NCI-H1436 (cell line): ENCODE measurements around the gene TFRC.
A peak's percentile ranks its signal among the peaks of the same experiment; 100 is the strongest.
"Not testable (repeated sequence)": the region's sequence is repeated elsewhere in the genome, so short reads cannot be mapped to it uniquely, and the experiment has no call there.

ENCODE experiments used
- DNase-seq: peaks from one replicate; lab custom pipeline; 2025; lab: John Stamatoyannopoulos, UW

TFRC gene

DNA sequence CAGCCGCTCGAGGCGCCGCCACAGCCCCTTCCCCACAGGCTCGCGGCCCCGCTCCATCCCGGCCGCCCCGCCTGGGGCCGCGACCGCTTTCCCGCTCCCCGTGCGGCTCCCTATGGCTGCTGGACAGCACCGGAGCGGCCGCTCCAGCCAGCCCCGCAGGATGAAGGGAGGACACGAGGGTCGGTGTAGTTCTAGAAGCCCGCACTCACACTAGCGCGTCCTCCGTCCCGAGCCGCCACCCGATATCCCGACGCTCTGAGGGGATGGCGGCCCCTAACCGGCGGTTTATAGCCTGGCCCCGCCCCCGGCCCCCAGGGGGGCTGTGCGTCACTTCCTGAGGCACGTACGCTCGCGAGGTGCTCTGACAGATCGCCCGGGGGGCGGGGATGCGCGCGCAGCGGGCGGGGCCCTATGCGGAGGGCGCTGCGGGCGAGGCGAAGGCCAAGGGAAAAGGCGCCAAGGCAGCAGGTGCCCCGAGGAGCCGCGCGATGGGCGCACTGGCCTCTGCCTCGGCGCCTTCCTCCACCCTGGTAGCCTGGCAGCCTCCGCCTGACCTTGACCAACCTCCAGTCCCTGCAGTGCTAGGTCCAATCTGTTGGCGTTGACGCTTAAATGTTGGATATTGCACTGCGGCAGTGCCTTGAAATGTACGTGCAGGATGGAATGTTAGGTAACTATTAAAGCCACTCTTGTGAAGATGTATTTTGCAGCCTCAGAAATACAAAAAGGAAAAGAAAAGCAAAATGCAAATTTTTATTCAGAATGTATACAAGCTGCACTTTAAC, at the start of gene TFRC:
TFRC (minus strand) TSS at position 257 of the 785 bp plus-strand sequence. CDS start 4,991 bp downstream, outside the sequence.
- DNase-seq, result peak; percentile 99

DNA sequence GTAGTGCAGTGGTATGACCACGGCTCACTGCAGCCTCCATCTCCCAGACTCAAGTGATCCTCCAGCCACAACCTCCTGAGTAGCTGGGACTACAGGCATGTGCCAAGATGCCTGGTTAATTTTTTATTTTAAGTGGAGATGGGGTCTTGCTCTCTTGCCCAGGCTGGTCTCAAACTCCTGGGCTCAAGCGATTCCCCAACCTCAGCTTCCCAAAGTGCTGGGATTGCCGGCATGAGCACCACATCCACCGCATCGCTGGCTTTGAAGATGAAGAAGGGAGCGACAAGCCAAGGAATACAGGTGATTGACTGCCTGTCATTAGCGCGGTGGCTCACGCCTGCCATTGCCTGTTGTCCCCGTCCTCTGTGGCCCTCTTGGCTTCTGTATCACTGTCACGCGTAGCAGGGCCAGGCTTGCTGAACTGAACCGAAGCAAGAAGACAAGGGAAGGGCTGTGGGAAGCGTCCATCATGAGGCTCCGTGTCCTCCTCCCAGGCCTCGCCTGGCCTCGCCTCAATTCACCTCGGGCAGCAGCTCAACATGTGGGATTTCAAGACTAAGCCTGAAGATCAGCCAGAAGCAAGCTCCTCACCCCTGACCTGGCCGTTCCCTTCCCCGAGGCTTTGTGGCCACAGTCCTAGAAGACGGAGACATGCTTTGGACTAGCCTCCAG, 46.4 kb upstream of the TFRC start:
- no peak for DNase-seq

DNA sequence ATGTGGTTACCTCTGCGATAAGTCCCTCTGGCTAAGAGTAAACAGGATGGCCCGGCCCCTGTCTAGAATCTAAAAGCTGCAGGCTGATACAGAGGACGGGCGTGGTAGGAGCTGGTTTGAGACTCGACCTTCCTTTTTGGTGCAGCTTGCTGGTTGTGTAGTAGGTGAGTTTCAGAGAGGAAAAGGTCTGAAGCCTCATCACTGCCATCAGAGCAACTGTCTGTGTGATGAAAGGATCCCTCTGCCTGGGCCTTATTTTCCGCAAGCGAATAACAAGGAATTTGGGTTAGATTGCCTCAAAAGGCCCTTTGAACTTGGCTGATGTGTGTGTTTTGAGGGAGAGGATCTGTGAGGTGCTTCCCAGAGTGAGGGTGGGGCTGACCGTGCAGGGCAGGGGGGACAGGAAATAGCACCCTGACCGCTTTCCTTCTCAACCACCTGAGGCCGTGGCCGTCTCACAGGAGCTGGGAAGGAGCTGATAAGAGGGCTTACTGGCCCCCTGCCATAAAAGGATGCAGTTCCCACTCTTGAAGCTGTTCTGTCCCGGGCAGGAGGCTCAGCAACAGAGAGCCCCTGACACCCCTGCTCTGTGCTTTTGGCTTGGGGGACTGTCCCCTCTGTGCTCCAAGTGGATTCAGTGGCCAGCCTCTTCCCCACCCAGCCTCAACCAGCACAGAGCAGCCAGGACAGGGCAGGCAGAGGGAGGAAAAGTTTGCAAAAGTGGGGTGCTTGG, 45.6 kb upstream of the TFRC start:
- no peak for DNase-seq

DNA sequence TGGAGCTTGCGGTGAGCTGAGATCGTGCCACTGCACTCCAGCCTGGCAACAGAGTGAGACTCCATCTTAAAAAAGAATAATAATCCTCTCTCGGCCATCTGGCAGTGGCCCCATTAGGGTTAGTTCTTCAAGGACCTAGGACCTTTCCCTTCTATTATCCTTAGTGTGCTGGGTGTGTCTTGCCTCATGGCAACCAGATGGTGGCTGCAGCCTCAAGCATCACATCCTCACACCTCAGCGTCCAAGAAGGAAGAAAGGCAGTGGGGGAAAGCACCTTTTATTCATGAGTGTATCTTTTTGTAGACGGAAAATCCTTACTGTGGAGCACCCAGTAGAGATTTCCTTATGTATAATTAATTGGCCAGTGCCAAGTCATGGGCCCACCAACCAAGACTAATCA, 42.7 kb upstream of the TFRC start:
- DNase-seq, result no peak

DNA sequence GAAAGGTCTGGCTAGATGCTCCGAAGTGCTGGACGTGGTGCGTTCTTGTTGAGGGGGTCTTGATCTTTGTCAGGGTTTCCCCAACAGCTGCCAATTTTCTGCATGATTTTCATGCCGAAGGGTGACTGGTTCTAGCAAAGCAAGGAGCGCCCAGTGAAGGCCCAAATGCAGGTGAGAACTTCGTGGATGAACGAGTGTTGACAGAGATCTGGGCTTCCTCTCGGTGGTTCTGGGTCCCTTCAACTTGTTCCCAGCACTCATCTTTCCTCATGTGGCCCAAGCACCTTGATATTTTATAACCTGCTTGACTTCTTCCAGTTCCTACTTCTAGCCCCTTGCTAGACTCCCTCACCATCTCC, 40.8 kb upstream of the TFRC start:
- DNase-seq, result no peak

DNA sequence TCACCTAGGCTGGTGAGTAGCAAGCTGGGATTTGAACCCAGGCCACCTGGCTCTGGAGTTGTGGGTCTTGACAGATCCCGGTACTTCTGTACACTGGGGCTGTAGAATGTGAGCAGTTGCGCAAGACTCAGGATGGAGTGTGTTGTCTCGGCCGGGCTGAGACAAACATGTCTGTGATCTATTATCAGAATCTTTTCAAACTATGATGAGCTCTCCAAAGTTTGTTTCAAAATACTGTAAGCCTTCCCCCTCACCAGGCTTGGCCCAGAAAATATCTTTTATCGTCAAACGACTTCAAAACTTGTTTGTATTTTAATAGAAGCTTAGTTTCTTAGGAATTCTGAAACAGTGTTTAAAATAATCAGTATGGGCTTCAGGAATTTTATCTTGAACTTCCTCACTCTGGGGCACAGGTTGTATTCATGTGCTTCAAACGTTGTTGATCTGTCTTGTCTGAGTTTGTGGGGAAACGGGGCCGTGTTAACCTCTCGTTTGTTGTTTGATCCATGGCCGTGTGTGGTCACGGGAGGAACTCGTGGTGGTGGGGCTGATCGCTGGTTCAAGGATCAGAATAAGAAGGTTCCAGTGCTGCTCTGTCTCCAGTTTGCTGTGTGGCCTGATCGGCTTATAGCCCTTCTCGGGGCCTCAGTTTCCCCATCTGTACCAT, 40.3 kb upstream of the TFRC start:
- DNase-seq, result no peak

DNA sequence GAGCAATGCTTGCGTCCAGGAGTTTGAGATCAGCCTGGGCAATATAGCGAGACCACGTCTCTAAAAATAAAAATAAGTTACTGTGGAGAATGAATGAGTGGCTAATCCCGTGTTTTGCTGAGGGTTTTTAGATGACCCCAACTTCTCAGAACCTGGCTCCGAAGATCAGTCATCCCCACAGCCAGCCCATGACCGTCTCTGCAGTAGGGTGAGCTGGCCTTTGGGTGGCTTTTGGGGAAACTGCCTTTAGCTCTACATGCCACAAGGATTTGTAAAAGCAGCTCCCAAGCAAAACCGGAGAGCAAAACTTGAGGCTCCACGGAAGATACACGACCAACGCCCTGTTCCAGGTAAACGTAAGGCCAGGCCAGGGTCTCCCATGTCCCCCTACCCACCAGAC, 39.2 kb upstream of the TFRC start:
- DNase-seq, result no peak

DNA sequence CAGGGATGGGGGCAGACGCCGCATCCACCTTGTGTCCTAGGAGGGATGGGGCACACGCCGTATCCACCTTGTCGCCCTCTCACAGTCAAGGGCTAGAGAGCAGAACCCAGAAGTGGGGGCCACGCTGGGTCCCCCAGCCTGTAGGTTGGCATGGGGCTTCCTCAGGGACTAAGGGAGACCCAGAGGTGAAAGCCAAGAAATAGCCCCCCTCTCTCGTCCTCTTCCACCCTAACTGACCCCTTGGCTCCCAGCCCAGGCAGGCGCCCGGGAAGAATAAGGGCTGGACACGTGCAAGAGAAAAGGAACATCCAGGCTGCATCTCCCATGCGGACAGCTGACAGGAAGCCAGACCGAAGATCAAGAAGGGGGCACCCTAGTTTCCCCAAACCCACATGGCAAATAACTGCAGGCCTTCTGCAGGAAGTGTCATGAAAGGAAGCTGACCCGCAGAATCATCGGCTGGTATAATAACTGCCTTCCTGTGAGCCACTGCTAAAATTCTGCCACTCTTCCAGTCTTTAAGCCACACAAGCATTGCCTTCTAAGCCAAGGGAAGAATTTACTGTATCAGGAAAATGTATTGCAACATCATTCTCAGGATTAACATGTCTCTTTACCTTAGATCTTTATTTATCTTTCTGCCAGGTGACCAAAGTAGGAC, 38.5 kb upstream of the TFRC start:
- DNase-seq, result no peak

DNA sequence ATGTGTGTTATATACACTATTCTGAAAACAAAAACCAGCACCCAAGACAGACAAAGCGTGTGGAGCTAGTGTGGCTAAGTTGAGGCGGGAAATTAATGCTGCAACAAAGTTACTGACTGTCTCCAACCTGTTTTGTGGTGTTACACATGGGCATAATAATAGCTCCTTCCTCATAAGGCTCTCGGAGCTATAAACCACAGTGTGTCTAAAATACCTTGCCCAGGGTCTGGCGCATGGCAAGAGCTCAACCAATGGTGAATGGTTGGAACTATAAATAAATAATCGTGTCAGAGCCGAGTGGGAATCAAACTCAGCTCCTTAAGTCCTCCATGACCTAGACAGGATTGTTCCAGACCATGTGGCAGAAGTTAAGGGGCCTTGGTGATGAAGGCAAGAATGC, 35.9 kb upstream of the TFRC start:
- DNase-seq, result no peak

DNA sequence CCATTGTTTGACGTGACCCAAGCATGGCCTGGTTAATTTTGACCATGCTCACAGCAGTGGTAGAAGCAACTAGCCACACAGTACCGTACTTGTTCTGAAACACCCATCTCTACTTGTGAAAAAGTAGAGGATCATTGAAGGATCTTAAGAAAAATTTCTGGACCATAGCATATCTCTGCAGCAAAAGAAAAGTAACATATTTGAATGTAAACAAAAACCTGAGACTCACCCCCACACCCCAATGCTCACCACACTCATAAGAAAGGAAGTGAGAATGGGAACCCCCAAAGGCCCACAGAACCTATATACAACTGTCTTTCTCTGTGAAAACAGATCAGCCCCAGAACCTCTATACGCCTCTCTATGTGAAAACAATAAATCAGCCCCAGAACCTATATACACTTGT, 33.8 kb upstream of the TFRC start:
- DNase-seq, result no peak

DNA sequence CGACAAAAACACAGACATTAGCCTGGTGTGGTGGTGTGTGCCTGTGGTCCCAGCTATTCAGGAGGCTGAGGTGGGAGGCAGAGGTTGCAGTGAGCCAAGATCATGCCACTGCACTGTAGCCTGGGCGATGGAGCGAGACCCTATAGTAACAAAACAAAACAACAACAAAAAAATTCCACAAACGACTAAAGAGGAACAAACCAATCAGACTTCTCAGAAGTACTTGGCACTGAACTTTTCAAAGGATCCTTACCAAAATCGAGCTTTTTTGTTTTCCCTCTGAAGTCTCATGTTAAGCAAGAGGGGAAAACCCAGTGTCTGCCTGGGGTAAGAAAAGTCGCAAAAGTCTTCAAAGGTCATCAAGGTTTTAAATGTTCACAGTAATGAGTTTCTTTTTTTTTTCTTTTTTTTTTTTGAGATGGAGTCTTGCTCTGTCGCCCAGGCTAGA, 30.1 kb upstream of the TFRC start:
- no peak for DNase-seq

DNA sequence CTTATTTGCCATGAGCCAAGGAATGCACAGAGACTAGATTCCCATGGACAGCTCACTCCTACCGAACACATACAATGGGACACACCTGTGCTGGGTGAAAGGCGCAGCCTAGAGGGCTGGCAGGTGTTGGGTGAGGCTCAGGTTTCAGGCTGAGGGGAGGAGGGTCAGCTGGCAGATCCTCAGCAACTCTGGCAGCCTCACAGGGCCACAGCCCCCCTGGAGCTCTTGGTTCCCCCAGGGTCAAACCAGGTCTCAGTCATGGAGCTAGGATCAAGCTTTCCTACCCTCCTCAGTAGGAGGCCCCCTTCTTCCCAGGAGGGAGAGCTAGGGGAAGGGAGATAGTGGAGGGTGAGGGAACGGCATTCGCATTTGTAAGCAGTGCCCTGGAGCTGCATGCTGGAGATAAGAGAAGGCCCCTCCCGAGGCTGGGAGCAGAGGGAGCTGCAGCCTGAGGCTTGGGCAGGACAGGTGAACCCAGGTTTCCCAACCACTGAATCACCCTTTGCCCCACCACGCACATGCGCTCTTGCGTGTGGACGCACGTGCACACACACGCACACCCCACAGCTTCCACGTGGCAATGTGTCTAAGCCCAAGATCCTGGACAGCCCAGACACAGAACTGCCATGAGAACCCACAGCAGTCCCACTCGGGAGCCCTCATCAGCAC, 26.3 kb upstream of the TFRC start:
- DNase-seq, result peak; percentile 30

DNA sequence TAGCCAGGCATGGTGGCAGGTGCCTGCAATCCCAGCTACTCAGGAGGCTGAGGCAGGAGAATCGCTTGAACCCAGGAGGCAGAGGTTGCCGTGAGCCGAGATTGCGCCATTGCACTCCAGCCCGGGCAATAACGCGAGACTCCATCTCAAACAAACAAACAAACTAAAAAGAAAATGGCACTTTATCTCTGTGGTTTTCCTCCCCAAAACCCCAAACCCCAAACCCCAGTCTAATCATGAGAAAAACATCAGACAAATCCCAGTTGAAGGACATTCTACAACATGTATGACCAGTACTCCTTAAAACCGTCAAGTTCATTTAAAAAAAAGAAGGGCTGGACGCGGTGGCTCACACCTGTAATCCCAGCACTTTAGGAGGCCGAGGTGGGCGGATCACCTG, 22.8 kb upstream of the TFRC start:
- not testable (repeated sequence) for DNase-seq

DNA sequence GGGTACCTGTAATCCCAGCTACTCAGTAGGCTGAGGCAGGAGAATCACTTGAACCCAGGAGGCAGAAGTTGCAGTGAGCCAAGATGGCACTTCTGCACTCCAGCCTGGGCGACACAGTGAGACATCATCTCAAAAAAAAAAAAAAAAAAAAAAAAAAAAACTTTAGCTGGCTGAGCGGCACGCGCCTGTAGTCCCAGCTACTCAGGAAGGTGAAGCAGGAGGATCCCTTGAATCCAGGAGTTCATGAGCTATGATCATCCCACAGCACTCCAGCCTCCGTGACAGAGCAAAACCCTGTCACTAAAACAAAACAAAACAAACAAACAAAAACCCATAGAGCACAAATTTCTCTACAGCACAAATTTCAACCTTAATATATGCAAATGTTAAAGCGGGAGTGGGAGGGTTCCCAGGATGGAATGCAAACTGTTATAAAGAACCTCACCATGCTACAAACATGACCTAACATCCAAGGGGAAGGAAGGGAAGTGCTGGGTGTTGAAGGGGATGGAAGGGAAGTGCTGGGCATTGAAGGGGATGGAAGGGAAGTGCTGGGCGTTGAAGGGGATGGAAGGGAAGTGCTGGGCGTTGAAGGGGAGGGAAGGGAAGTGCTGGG, 16.6 kb upstream of the TFRC start:
- not testable (repeated sequence) for DNase-seq

DNA sequence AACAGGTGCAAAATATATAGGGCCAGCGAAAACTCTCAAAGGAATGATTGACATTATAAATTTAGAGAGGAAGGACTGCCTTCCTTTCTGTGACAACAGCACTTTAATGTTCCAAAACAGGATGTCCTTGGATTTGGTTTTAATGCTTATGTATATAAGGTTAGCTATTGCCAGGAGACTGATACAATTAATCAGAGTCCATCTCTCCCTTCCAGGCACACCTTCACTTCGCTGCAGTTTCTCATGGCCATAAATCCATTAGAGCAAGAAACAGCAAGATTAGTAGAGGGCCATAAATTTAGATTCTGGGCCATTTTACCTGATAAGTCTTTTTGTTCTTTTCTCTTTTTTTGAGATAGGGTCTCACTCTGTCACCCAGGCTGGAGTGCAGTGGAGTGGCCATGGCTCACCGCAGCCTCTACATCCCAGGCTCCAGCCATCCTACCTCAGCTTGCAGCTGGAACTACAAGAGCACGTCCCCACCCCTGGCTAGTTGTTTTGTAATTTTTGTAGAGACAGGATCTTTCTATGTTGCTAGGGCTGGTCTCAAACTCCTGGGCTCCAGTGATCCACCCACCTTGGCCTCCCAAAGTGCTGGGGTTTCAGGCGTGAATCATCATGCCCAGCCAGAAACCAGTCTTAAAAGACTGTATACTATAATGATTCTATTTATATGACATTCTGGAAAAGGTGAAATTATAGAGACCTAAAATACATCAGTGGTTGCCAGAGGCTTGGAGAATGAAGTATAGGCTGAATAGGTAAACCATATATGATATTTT, 15.7 kb upstream of the TFRC start:
- DNase-seq, result no peak

DNA sequence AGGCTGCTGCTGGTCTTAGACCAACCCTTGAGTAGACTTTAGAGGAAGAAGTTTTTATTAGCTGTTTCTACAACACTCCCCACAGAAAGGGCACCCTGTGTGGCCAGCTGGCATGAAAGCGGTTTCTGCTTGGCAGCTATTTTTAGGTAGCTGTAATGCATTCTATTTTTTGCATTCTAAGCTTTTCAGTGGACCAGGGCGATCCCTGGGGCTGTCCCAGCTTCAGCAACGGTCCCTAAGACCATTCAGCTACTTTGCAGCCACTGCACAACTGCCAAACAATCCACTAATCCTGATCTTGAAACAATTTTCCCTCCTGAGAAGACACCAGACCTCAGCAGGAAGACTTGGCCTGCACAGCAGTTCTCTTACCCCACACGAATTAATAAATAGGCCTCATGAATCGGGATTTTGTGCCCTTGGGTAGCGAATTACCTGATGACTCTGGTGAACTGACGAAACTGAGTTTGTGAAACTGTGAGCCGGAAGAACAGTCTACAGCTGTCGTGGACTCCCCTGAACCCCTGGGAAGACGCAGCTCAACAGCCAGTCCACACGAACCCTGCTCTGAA, 14.6 kb upstream of the TFRC start:
- no peak for DNase-seq

DNA sequence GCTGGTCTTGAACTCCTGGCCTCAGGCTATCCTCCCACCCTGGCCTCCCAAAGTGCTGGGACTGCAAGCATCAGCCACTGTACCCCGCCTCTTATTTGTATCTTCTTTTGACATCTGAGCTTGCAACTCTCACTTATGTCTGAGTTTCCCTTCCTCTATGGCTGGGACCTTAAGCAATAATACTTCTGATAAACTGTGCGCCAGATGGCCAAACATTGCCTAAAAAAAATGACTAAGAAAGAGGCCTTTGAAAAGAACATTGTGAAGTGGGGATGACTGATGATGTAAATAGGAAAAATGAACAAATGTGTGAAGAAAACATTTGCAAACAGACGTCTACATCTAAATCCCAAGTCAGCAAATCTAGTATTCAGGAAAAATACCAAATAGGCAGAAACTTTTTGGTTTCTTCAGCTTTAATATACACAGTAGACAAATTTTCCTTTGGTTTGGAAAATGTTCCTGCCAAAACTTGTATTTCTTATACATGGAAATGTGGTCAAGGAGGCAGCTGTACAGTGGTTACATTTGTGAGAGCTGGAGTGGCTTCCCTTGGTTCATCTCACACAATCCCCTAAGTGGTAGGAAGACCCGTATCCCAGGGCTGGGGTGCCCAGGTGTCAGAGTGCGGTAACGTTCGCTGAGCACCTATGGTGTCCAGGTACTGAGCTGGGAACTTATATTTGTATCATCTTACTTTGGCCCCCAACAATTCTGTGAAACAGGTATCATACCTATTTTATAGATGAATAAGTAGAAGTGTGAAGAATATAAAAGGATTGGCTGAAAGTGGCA, 11.6 kb upstream of the TFRC start:
- no peak for DNase-seq

DNA sequence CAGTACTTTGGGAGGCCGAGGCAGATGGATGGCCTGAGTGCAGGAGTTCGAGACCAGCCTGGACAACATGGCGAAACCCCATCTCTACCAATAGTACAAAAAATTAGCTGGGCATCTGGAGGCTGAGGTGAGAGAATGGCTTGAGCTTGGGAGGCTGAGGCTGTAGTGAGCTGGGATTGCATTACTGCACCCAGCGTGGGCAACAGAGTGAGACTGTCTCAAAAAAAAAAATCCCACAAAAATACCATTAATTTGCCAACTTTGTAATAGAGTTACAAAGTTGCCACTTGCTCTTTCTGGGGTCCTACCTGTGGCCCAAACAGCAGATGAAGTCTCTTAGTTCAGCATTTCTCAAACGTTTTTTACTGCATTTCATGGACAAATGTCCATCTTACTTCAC, 6.0 kb upstream of the TFRC start:
- DNase-seq, result no peak

DNA sequence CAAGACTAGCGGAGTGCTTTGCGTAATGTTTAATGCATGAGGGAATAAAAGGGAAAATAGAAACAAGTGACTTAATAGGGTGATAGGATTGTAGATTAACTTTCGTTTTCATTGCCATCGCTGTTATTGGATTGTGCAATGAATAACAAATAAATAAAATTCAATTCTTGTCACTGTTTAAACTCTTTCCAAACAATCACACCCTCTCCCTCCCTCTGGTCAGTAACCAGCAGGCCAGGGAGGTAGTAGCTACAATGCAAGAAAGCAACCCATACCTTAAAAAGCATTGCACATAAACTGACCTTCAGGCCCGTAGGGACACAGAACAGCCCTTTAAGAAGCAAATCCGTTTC, 705 bp upstream of the TFRC start:
- peak; percentile 23 for DNase-seq
